ENCODE data around the gene PMM1. TPM values are rescaled to one million over a fixed set of nuclear protein-coding genes. Genes with fewer than 3 reads are reported as not detected.

PMM1 gene
- total and polyA plus RNA-seq, 2 donors (not counting 3 experiments of a cell fraction or from before 2014, with no cell fraction given) = 14.6 to 31.7 TPM

- Histone ChIP-seq H3K9me3 (replicated peaks; ENCODE audit: control insufficient read depth, insufficient read depth, low read length) (no peaks in the 10 kb centered on the region), H3K4me2 (ENCODE audit: insufficient read depth, low read length) (peak within 1 kb of the TSS; percentile 95), H3K4me3 (replicated peaks in 1 of 3; ENCODE audit: insufficient read depth in 1 of 3, low read depth in 1 of 3, low read length in 3 of 3) (peak within 1 kb of the TSS; percentile 54 to 88 (median 78)), H3K27ac (ENCODE audit: insufficient read depth, low read depth, low read length) (peak within 1 kb of the TSS; percentile 58), H4K20me1 (replicated peaks; ENCODE audit: control insufficient read depth, extremely low read depth, insufficient read depth, low read length) (no peaks in the 10 kb centered on the region), H3K4me1 (ENCODE audit: control insufficient read depth, extremely low read depth, insufficient read depth, low read length) (peaks cover 11% of the 10 kb centered on the region), H3K36me3 (ENCODE audit: control insufficient read depth in 2 of 2, extremely low read depth in 1 of 2, insufficient read depth in 2 of 2, low read length in 2 of 2) (peaks cover 0 to 8% of the 10 kb centered on the region in 2 experiments), H3K9ac (replicated peaks; ENCODE audit: extremely low read depth, insufficient read depth, low read length) (peak within 1 kb of the TSS; percentile 90), H3K9me1 (replicated peaks; ENCODE audit: control insufficient read depth, extremely low read depth, insufficient read depth, low read length) (no peaks in the 10 kb centered on the region), H3K27me3 (ENCODE audit: control insufficient read depth in 2 of 2, insufficient read depth in 2 of 2, low read length in 2 of 2) (no peaks in the 10 kb centered on the region), H2AFZ (ENCODE audit: low read depth, low read length) (peak within 1 kb of the TSS; percentile 78), H3K79me2 (ENCODE audit: control insufficient read depth, insufficient read depth, low read length) (peaks cover 42% of the 10 kb centered on the region)
- ChIA-PET POLR2A (interaction anchor here (0.8 to 1.2 kb wide), 4 partner anchors 46 to 77 kb away, joined by 3 to 9 read pairs (median 4); partner anchors contain the start of genes DESI1, PHF5A, PMM1 and XRCC6), CTCF (interaction anchor here (0.6 to 2.4 kb wide), 26 partner anchors 9 to 258 kb away, joined by 3 to 61 read pairs (median 5); partner anchors contain the start of genes ACO2, PHF5A, PMM1 and RANGAP1)
- dilution Hi-C loops (cut with MboI; ENCODE audit: extremely low pct_ligation_motif_present, low sequenced_read_pairs) = no loop called here
- TF ChIP-seq MAX (IDR thresholded peaks at IDR 0.05; ENCODE audit: insufficient read depth, insufficient read length) (no peak), MYC (IDR thresholded peaks at IDR 0.05; ENCODE audit: low read depth, low read length) (peak; percentile 78), JUN (IDR thresholded peaks at IDR 0.05; ENCODE audit: borderline replicate concordance, insufficient read depth, insufficient read length, low read depth) (no peak), EZH2 (IDR thresholded peaks at IDR 0.05; ENCODE audit: borderline replicate concordance, low read depth, low read length, severe bottlenecking) (no peak), POLR2AphosphoS5 (IDR thresholded peaks at IDR 0.05; ENCODE audit: insufficient read depth, low read depth, low read length) (peak; percentile 77), FOS (IDR thresholded peaks at IDR 0.05; ENCODE audit: borderline replicate concordance, insufficient read depth, low read length) (no peak), POLR2A (IDR thresholded peaks at IDR 0.05; ENCODE audit: low read depth, low read length) (peak; percentile 20), CTCF (IDR thresholded peaks at IDR 0.05; ENCODE audit: extremely low read depth in 1 of 2, insufficient read depth in 1 of 2, low read depth in 1 of 2, low read length in 2 of 2) (peak; percentile 72 to 82), GATA2 (IDR thresholded peaks at IDR 0.05; ENCODE audit: insufficient read depth, insufficient read length, low read depth, low read length) (no peak)
- FAIRE-seq = peak; percentile 98
- DNase-seq (ENCODE audit: low read depth, low spot score) = peak; percentile 98
- intact Hi-C loops (cut with micrococcal nuclease) = loop anchor here (1.0 kb wide), 2 partner anchors 45 to 53 kb away; partner anchors contain the start of gene PMM1
- TSS peak; percentile 44 for BruUV-seq (replicated peaks)
Observed at GRCh38 chr22:41543854-41544670, 45.6 kb downstream of the PMM1 start, which contains the start of gene POLR3H. POLR3H (minus strand) TSS chr22:41544470; CDS start chr22:41544101, 369 bp downstream.

Measured in endothelial cell of umbilical vein (primary cell).